GM19099 (cell line): Measurements from ENCODE around the gene MUC5B.

Experiments used
- POLR2A ChIP-seq: IDR thresholded peaks from 3 replicates; pipeline ENCODE4 v1.6.1; 2011; ENCODE audit warnings: low read depth; ENCODE audit not compliant: insufficient read length; ENCODE audit errors: extremely low read depth

Gene MUC5B

DNA sequence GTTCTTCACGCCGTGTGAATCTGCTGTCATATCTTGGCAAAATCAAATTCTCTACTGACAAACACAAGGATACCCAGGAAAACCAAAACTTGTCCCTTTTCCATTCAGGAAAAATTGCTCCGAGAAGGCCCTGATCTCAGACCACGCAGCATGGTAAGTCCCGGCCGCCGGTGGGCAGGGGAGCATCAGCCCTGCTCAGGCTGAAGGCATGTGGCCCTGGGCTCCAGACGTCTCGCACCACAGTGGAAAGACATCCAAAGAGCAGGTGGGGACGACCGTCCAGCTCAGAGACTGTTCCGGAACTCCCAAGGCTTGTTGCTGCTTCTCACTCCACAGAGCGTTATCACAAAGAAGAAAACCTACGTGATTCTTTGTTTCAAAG lies 56.8 kb downstream of the MUC5B start:
- no peak for TF ChIP-seq POLR2A

GRCh38 chr11:1280116-1281035 lies 57.5 kb downstream of the MUC5B start:
- no peak for TF ChIP-seq POLR2A

DNA sequence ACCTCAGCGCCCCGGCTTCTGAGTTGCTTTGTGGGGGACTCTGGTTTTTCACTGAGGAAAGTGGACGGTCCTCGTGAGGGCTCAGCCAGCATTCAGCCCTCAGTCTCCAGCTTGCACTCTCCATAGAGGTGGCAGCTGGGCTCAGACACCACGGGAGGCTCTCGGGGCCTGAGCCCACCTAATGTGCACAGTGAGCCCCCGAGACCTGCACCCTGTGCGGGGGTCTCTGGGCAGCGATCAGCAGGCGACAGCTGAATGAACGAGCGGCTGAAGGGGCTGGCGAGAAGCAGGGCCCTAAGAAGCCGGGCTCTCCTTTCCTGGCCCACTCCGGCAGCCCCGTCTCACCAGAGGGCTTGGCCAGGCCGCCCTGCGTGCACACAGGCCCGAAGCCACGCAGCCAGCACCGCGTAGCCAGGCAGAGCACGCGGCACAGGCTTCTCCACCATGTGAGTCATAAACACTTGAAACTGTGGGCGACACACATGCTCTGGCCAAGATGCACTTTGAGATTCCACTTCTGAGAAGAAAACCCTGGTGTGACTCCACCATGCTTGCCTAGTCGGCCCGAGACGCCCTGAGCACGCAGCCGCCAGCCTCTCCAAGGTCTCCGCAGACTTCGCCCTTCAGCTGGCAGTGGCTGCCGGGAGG lies 58.6 kb downstream of the MUC5B start:
- TF ChIP-seq POLR2A, result no peak

DNA sequence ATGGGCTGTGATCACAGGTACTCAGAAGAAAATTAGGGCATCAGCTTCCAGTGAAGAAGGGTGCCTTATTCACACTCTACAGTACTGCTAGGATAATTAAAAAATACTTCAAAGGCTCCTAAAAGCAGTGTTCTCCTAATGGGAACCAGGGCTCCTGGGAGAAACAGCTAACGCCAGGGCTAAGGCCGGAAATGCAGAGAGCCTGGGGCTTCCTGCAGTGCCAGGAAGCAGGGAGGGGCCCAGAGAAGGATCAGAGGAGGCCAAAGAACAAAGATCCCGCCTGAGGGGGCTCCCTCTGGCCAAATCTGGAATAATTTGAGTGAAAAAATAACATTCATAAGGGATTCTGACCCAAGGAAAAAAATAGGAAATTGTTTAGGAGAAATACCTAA lies 59.1 kb downstream of the MUC5B start:
- no peak for TF ChIP-seq POLR2A

DNA sequence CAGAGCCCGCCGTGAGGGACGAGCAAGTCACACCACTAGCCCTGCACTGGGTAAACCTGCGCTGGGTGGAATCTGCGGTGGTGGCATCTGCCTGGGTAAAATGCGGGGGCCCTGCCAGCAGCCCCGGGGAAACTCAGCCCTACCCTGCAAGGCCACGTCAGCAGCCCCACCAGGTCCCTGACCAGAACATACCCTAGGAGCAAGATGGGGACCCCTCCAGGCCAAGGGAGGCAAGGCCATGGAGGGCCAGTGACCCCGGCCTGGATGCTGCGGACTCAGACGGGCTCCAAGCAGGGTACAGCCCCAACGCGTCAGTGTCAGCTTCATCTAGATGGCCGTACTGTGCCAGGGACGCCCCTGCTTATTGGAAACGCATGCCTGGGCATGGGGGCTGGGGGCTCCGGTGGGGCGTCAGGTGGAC lies 60.2 kb downstream of the MUC5B start:
- no peak for TF ChIP-seq POLR2A

GRCh38 chr11:1283906-1284305 lies 61.0 kb downstream of the MUC5B start:
- TF ChIP-seq POLR2A, result no peak

GRCh38 chr11:1285316-1285744 lies 62.5 kb downstream of the MUC5B start:
- no peak for TF ChIP-seq POLR2A

DNA sequence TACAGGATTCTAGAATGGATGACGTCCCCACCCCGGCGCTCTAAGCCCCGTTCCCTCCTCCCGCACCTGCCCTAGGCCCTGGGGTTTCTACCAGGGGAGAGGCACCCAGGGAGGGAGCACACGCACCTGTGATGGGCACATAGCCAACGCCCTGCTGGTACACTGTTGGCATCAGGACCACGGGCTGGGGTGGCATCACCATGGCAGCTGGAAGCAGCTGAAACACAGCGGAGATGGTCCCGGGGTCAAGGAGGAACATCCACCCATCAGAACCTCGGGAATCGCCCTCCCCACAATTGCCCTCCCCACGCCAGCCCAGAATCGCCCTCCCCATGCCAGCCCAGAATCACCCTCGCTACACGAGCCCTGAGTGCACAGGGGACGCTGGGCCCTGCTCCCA lies 63.0 kb downstream of the MUC5B start:
- TF ChIP-seq POLR2A, result no peak

- no peak for TF ChIP-seq POLR2A
Measured at GRCh38 chr11:1287928-1288327, 65.1 kb downstream of the MUC5B start.

DNA sequence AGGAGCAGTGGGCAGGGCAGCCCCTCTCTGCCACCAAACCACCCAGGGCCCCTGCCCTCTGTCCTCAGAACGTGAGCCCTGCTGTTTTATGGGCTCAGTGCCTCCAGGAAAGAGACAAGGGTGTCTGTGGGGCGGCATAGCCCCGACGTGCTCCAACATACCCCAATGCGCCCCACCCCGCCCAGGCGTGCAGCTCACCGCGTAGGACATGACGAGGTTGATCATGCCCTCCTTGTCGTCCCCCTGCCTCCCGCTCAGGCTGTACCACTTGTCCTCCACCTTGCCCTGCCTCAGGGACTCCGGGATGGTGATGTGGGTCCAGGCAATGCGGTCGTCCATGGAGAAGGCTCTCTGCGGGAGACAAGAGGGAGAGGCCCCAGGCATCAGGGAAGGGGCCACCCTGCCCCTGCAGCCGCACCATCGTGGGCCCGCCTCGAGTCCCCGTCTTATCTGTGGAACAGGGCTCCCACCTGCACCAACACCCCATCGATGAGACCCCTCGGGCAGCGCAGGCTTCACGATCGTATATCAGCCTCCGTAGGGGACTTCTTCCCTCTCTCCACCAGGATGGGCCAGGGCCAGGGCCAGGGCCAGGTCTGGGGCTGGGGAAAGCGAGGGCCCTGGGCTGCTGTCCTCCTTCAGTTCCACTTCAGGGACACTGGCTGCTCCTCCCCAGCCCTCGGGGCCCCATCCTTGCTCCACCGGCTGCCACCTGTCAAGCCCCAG lies 65.7 kb downstream of the MUC5B start:
- no peak for TF ChIP-seq POLR2A

- TF ChIP-seq POLR2A, result no peak
Measured at GRCh38 chr11:1289211-1289935, 66.5 kb downstream of the MUC5B start.

GRCh38 chr11:1290052-1291040 lies 67.5 kb downstream of the MUC5B start:
- no peak for TF ChIP-seq POLR2A

DNA sequence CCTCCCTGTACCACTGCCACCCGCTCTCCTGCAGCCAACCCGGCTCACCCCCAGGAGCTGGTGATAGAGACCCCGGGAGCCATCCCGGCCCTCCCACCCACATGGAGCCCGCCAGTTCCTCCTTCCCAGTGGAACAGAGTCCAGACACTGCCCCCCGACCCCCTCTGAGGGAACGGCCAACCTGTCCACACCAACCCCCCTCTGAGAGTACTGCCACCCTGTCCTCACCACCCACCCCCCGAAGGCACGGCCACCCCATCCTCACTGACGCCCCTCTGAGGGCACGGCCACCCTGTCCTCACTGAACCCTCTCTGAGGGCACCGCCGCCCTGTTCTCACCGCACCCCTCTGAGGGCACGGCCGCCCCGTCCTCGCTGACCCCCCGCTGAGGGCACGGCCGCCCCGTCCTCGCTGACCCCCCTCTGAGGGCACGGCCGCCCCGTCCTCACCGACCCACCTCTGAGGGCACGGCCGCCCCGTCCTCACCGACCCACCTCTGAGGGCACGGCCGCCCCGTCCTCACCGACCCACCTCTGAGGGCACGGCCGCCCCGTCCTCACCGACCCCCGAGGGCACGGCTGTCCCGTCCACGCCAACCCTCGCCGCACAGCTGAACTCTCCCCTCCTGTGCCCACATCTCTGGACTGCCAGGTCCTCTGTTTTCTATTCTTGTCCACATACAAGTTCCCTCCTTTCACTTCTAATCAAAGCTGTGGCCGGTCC lies 68.6 kb downstream of the MUC5B start:
- no peak for TF ChIP-seq POLR2A
